Measurements from ENCODE around the gene OR2AT4. TPM values are rescaled to one million over a fixed set of nuclear protein-coding genes. Genes with fewer than 3 reads are reported as not detected.

The OR2AT4 gene
- total and polyA plus RNA-seq, 2 of the 8 experiments (the other 6 are each of a cell fraction or from before 2014, with no cell fraction given) = not detected

GRCh38 chr11:75033916-75034315 lies 62.8 kb downstream of the OR2AT4 start:
- TF ChIP-seq GABPA (IDR thresholded peaks at IDR 0.05; ENCODE audit: borderline replicate concordance, insufficient read depth, low read length) (no peak), HDAC6 (IDR thresholded peaks at IDR 0.05; ENCODE audit: low read depth, low read length) (no peak), RNF2 (IDR thresholded peaks at IDR 0.05; ENCODE audit: borderline replicate concordance, low read depth, low read length, missing control alignments, poor library complexity, severe bottlenecking) (no peak), YY1 (IDR thresholded peaks at IDR 0.05; ENCODE audit: low read depth, low read length) (no peak), SRF (IDR thresholded peaks at IDR 0.05; ENCODE audit: low read depth, low read length) (no peak)
- CTCF ChIA-PET (ENCODE audit: partially characterized antibody) = interaction anchor here (1.0 to 8.9 kb wide), 6 partner anchors 11 to 215 kb away, joined by 4 to 108 read pairs (median 15); no protein-coding TSS in a partner anchor
- Histone ChIP-seq H3K4ac (replicated peaks; ENCODE audit: insufficient read length, low read depth, low read length) (no peak overlapping the region), H3K79me2 (ENCODE audit: control insufficient read depth in 1 of 2, insufficient read depth in 2 of 2, low read length in 2 of 2) (no peaks in the 10 kb centered on the region), H3K23ac (ENCODE audit: insufficient read length) (no peak overlapping the region), H3K14ac (ENCODE audit: insufficient read length) (no peak overlapping the region), H3K56ac (replicated peaks; ENCODE audit: insufficient read length, low read depth, low read length) (no peak overlapping the region), H2BK15ac (ENCODE audit: low read length) (no peak overlapping the region), H3K36me3 (ENCODE audit: control insufficient read depth in 2 of 4, insufficient read depth in 4 of 4, low read length in 3 of 4) (no peaks in the 10 kb centered on the region), H3K4me3 (ENCODE audit: extremely low read depth in 1 of 4, insufficient read depth in 2 of 4, low read depth in 3 of 4, low read length in 4 of 4) (no peak overlapping the region), H3K9ac (replicated peaks in 1 of 4; ENCODE audit: extremely low read depth in 1 of 4, low read depth in 3 of 4, low read length in 3 of 4) (no peak overlapping the region), H2AK5ac (ENCODE audit: low read depth, low read length) (no peak overlapping the region), H3K4me1 (replicated peaks in 1 of 4; ENCODE audit: control insufficient read depth in 3 of 4, insufficient read depth in 4 of 4, low read length in 3 of 4) (0 out of 7 replicates have a peak, but pooled peaks cover 0 to 2% (median 0%) of the 10 kb centered on the region in 4 experiments), H3K18ac (ENCODE audit: extremely low read depth, low read length) (no peak overlapping the region), H2BK12ac (ENCODE audit: low read depth, low read length) (no peak overlapping the region), H4K20me1 (replicated peaks in 1 of 2; ENCODE audit: control insufficient read depth in 1 of 2, insufficient read depth in 2 of 2, low read length in 2 of 2) (no peaks in the 10 kb centered on the region), H3K79me1 (ENCODE audit: low read depth, low read length) (no peaks in the 10 kb centered on the region), H2AFZ (ENCODE audit: low read length) (no peak overlapping the region), H4K8ac (ENCODE audit: extremely low read depth, insufficient read depth, low read length) (no peak overlapping the region), H2BK120ac (replicated peaks; ENCODE audit: low read depth, low read length) (no peak overlapping the region), H2BK5ac (ENCODE audit: low read depth, low read length) (no peak overlapping the region), H4K5ac (ENCODE audit: insufficient read length, low read depth, low read length) (no peak overlapping the region), H3K4me2 (ENCODE audit: insufficient read depth in 1 of 2, low read depth in 2 of 2, low read length in 2 of 2) (no peak overlapping the region), H4K91ac (replicated peaks; ENCODE audit: insufficient read length, low read length) (no peak overlapping the region), H2BK20ac (ENCODE audit: low read length) (no peak overlapping the region), H3K27ac (ENCODE audit: low read depth, low read length) (no peak overlapping the region), H3K23me2 (ENCODE audit: low read depth, low read length) (peaks cover 2% of the 10 kb centered on the region), H3K9me3 (ENCODE audit: insufficient read depth in 2 of 2, low read depth in 1 of 2, low read length in 1 of 2) (no peaks in the 10 kb centered on the region), H3K27me3 (replicated peaks in 1 of 4; ENCODE audit: control insufficient read depth in 3 of 4, extremely low read depth in 1 of 4, insufficient read depth in 3 of 4, low read length in 3 of 4) (no peaks in the 10 kb centered on the region)
- 98% methylated on average over 3 of the region's 3 CpGs; no CpG with 5 or more reads in 1 of the 2 experiments for WGBS, 2 experiments (ENCODE audit: extremely low coverage in 1 of 2, insufficient coverage in 1 of 2, insufficient read length in 1 of 2, insufficient replicate concordance in 2 of 2, low coverage in 1 of 2, low lambda C conversion rate in 2 of 2, missing lambda C conversion rate in 1 of 2)
- DNase-seq (ENCODE audit: low read depth in 1 of 2, low spot score in 2 of 2) (peak in 1 of 2 experiments; percentile 6), FAIRE-seq (no peak)
- POLR2A ChIA-PET (ENCODE audit: partially characterized antibody) = no interaction called here
